SU-DHL-6 (cell line): ENCODE measurements around the gene HUS1B.

ENCODE experiments used
- CTCF ChIP-seq: fragments of 200-600 bp; sonication (generic); IDR thresholded peaks from one replicate; pipeline ENCODE4 v1.5.1; 2017; ENCODE audit warnings: antibody characterized with exemption, mild to moderate bottlenecking, low read length, moderate library complexity; ENCODE audit not compliant: insufficient read depth, poor library complexity, severe bottlenecking
- EZH2phosphoT487 ChIP-seq: fragments of 200-600 bp; sonication (generic), shearing (Covaris generic); conservative IDR thresholded peaks from 2 replicates; pipeline ENCODE4 v1.6.1; 2018; ENCODE audit warnings: mild to moderate bottlenecking, antibody characterized with exemption, low read length, moderate library complexity, mixed read lengths

GRCh38 chr6:674956-675355 is 18.1 kb upstream of the HUS1B start:
- TF ChIP-seq CTCF (no peak), EZH2phosphoT487 (no peak)
